B cell (primary cell): ENCODE measurements around the gene RRAD. TPM values are rescaled to one million over a fixed set of nuclear protein-coding genes. Genes with fewer than 3 reads are reported as not detected.

Experiments used
- ATAC-seq: fragments of 200-7000 bp; cut with Tn5 transposase; one replicate; pipeline ENCODE4 v1.10.0; 2021; ENCODE audit warnings: low read depth, mild to moderate bottlenecking, moderate number of reproducible peaks, moderate library complexity
- CTCF ChIA-PET: fragments of 350-600 bp; sonication (Branson Sonifier 250); formaldehyde crosslinking; loops from one replicate; lab custom pipeline; 2021; ENCODE audit warnings: antibody characterized with exemption, inconsistent platforms; lab: Charles Lee
- POLR2A ChIA-PET: fragments of 350-600 bp; sonication (Branson Sonifier 250); formaldehyde crosslinking; loops from one replicate; lab custom pipeline; 2021; ENCODE audit warnings: antibody characterized with exemption; lab: Charles Lee
- DNase-seq: peaks from one replicate; pipeline ENCODE4 v3.0.0; 2013
- H2AFZ ChIP-seq: 2 replicates; pipeline ENCODE4 v1.6.1; 2012; ENCODE audit warnings: mild to moderate bottlenecking, low read depth, low read length; ENCODE audit not compliant: insufficient read depth, poor library complexity, severe bottlenecking
- H3K27ac ChIP-seq, 2 donors: 1 replicate in 1 of 2; 2 replicates in 1 of 2; pipeline ENCODE4 v1.5.1; 2012 to 2013; ENCODE audit warnings: low read length in 2 of 2, mild to moderate bottlenecking in 2 of 2, moderate library complexity in 1 of 2
- H3K27me3 ChIP-seq, 4 experiments: fragments of 200-600 bp in 1 of 4; sonication (generic) in 1 of 4; replicated peaks in 1 of 4; 1 replicate in 2 of 4; 2 replicates in 2 of 4; pipeline versions ENCODE4 v1.6.1 to v1.7.0; 2013 to 2016; ENCODE audit warnings: low read length in 3 of 4, mild to moderate bottlenecking in 2 of 4, mixed read lengths in 1 of 4, moderate library complexity in 1 of 4; ENCODE audit not compliant: insufficient read depth in 4 of 4, control insufficient read depth in 3 of 4; ENCODE audit errors: control extremely low read depth in 1 of 4
- H3K36me3 ChIP-seq, 2 experiments: replicated peaks in 1 of 2; 1 replicate in 1 of 2; 2 replicates in 1 of 2; pipeline versions ENCODE4 v1.6.1 to v1.7.1; 2013; ENCODE audit warnings: low read length in 1 of 2; ENCODE audit not compliant: insufficient read depth in 2 of 2, control insufficient read depth in 1 of 2; ENCODE audit errors: control extremely low read depth in 1 of 2, extremely low read depth in 1 of 2
- H3K4me1 ChIP-seq, 2 donors: fragments of 200-600 bp in 1 of 2; sonication (generic) in 1 of 2; 1 replicate in 1 of 2; 2 replicates in 1 of 2; pipeline versions ENCODE4 v1.5.1 to v1.6.1; 2013 to 2017; ENCODE audit warnings: low read length in 2 of 2; ENCODE audit not compliant: control insufficient read depth in 2 of 2, insufficient read depth in 2 of 2
- H3K4me2 ChIP-seq: replicated peaks from 2 replicates; pipeline ENCODE3; 2012; ENCODE audit warnings: mild to moderate bottlenecking, low read depth, low read length; ENCODE audit not compliant: poor library complexity, severe bottlenecking
- H3K4me3 ChIP-seq, 5 experiments: fragments of 200-600 bp in 1 of 5; sonication (generic) in 1 of 5; 1 replicate in 3 of 5; 2 replicates in 2 of 5; pipeline versions ENCODE4 v1.5.1 to v1.7.0; 2011 to 2016; ENCODE audit warnings: low read length in 4 of 5, mild to moderate bottlenecking in 4 of 5, low read depth in 2 of 5, control low read depth in 1 of 5, moderate library complexity in 1 of 5; ENCODE audit not compliant: insufficient read depth in 1 of 5; ENCODE audit errors: control extremely low read depth in 1 of 5, extremely low read depth in 1 of 5
- H3K79me2 ChIP-seq: fragments of 200-600 bp; sonication (generic); one replicate; pipeline ENCODE4 v1.6.0; 2016; ENCODE audit warnings: low read length; ENCODE audit not compliant: control insufficient read depth, insufficient read depth
- H3K9ac ChIP-seq: fragments of 200-600 bp; sonication (generic); 2 replicates; pipeline ENCODE4 v1.6.1; 2017; ENCODE audit warnings: mild to moderate bottlenecking, low read length, moderate library complexity
- H3K9me3 ChIP-seq, 3 donors: one replicate each; pipeline versions ENCODE4 v1.6.1 to v1.7.1; 2013; ENCODE audit warnings: low read length in 2 of 3; ENCODE audit not compliant: control insufficient read depth in 2 of 3, insufficient read depth in 1 of 3; ENCODE audit errors: control extremely low read depth in 1 of 3
- H4K20me1 ChIP-seq: 2 replicates; pipeline ENCODE4 v1.6.0; 2012; ENCODE audit warnings: mild to moderate bottlenecking, low read length; ENCODE audit not compliant: insufficient read depth, control insufficient read depth, poor library complexity, severe bottlenecking
- H3K27ac Mint-ChIP-seq: one replicate; pipeline ENCODE4 v1.8.0; 2021; ENCODE audit warnings: mixed read lengths
- H3K27me3 Mint-ChIP-seq: one replicate; pipeline ENCODE4 v1.8.0; 2021; ENCODE audit warnings: mixed read lengths
- H3K4me1 Mint-ChIP-seq: one replicate; pipeline ENCODE4 v1.8.0; 2021; ENCODE audit warnings: mixed read lengths
- H3K4me3 Mint-ChIP-seq: one replicate; pipeline ENCODE4 v1.8.0; 2021; ENCODE audit warnings: mixed read lengths
- H3K9me3 Mint-ChIP-seq: one replicate; pipeline ENCODE4 v1.8.0; 2022; ENCODE audit warnings: mixed read lengths; ENCODE audit not compliant: insufficient read depth
- CTCF ChIP-seq: fragments of 200-600 bp; IDR thresholded peaks from one replicate; pipeline ENCODE4 v1.8.0; 2022; ENCODE audit warnings: antibody characterized with exemption, mild to moderate bottlenecking
- EZH2 ChIP-seq: IDR thresholded peaks from 2 replicates; pipeline ENCODE4 v1.6.1; 2012; ENCODE audit warnings: borderline replicate concordance, low read depth, mild to moderate bottlenecking, moderate library complexity, low read length; ENCODE audit not compliant: insufficient read depth, poor library complexity, severe bottlenecking
- WGBS: methylation state at CpG from one replicate; pipeline ENCODE4 v1.1.5; 2013; ENCODE audit warnings: missing lambda C conversion rate; ENCODE audit not compliant: insufficient coverage; 5-methylcytosine and 5-hydroxymethylcytosine counted together
- intact Hi-C: fragments of 100-400 bp; cut with micrococcal nuclease; formaldehyde crosslinking; loops from one replicate; pipeline ENCODE4 v1.10.0; 2022
- polyA plus RNA-seq: library from polyadenylated mRNA; depleted of rRNA; stranded (reverse); fragments of >200 nt; gene quantifications from 2 replicates; pipeline ENCODE4 v1.2.3, GENCODE V29; 2012
- total RNA-seq, 2 donors: library from RNA; stranded (reverse); fragments of 120-200 nt in 1 of 2; gene quantifications; 1 replicate in 1 of 2; 2 replicates in 1 of 2; pipeline versions ENCODE4 v1.2.3 to v1.2.4, GENCODE V29; 2013 to 2022

The RRAD gene
- total and polyA plus RNA-seq, 2 donors (not counting 1 experiment from before 2014, with no cell fraction given), result 0.64 to 1.9 TPM

GRCh38 chr16:66964049-66964448 is 38.7 kb upstream of the RRAD start:
- Histone ChIP-seq H4K20me1 (no peaks in the 10 kb centered on the region), H3K9me3 (peaks cover 0 to 3% (median 0%) of the 10 kb centered on the region in 3 donors), H3K27me3 (no peaks in the 10 kb centered on the region), H3K79me2 (no peaks in the 10 kb centered on the region), H3K36me3 (no peaks in the 10 kb centered on the region), H3K4me1 (peaks cover 7 to 14% of the 10 kb centered on the region in 2 donors), H3K4me3 (no peak overlapping the region), H3K9ac (no peak overlapping the region), H3K4me2 (no peak overlapping the region), H2AFZ (no peak overlapping the region), H3K27ac (no peak overlapping the region)
- DNase-seq, result no peak
- ChIA-PET CTCF (interaction anchor here (1.1 kb wide), 1 partner anchor 191 kb away, joined by 3 read pairs; no protein-coding TSS in a partner anchor), POLR2A (interaction anchor here (0.6 kb wide), 1 partner anchor 87 kb away, joined by 3 read pairs; no protein-coding TSS in a partner anchor)
- H3K27ac Mint-ChIP-seq, result no peak overlapping the region
- TF ChIP-seq CTCF (no peak), EZH2 (no peak)
- no peaks in the 10 kb centered on the region for H3K9me3 Mint-ChIP-seq
- intact Hi-C loops, result no loop called here
- peaks cover 14% of the 10 kb centered on the region for H3K4me1 Mint-ChIP-seq
- 90% methylated on average over 6 of the region's 6 CpGs for WGBS
- H3K27me3 Mint-ChIP-seq, result peaks cover 3% of the 10 kb centered on the region
- no peak overlapping the region for H3K4me3 Mint-ChIP-seq
- no peak for ATAC-seq

- 2% methylated on average over 4 of the region's 5 CpGs for WGBS
- H3K27ac Mint-ChIP-seq, result no peak overlapping the region
- peak overlapping the region; percentile 88 for H2AFZ ChIP-seq
- POLR2A ChIA-PET, result interaction anchor here (0.9 kb wide), 1 partner anchor 82 kb away, joined by 3 read pairs; the partner anchor contains the start of gene PDP2
- H3K4me2 ChIP-seq, result peak overlapping the region; percentile 66
- H4K20me1 ChIP-seq, result no peaks in the 10 kb centered on the region
- DNase-seq (peak; percentile 41), ATAC-seq (no peak)
- H3K79me2 ChIP-seq, result no peaks in the 10 kb centered on the region
- intact Hi-C loops, result no loop called here
- CTCF ChIA-PET, result interaction anchor here (0.9 to 1.9 kb wide), 3 partner anchors 10 to 223 kb away, joined by 4 to 8 read pairs (median 5); no protein-coding TSS in a partner anchor
- peaks cover 0 to 3% (median 0%) of the 10 kb centered on the region in 3 donors for H3K9me3 ChIP-seq
- no peaks in the 10 kb centered on the region for H3K9me3 Mint-ChIP-seq
- peaks cover 14% of the 10 kb centered on the region for H3K4me1 Mint-ChIP-seq
- H3K4me1 ChIP-seq, result peaks cover 7 to 14% of the 10 kb centered on the region in 2 donors
- peak overlapping the region; percentile 53 for H3K4me3 Mint-ChIP-seq
- H3K36me3 ChIP-seq, result no peaks in the 10 kb centered on the region
- TF ChIP-seq CTCF (no peak), EZH2 (no peak)
- H3K27me3 Mint-ChIP-seq, result peaks cover 12% of the 10 kb centered on the region
- H3K4me3 ChIP-seq, result no peak overlapping the region
- H3K27ac ChIP-seq, result peak overlapping the region; percentile 20 to 23
- H3K9ac ChIP-seq, result no peak overlapping the region
- H3K27me3 ChIP-seq, result no peaks in the 10 kb centered on the region
These were observed 36.6 kb upstream of the RRAD start for GRCh38 chr16:66961914-66962313.
